Fibroblast of skin of right quadriceps (primary cell): ENCODE data around the gene GRIK4.
"Not testable (repeated sequence)": the region's sequence is repeated elsewhere in the genome, so short reads cannot be mapped to it uniquely, and the experiment has no call there.

Experiments
- DNase-seq: peaks from one replicate; pipeline ENCODE4 v3.0.0-alpha.2; 2013

The GRIK4 gene

DNA sequence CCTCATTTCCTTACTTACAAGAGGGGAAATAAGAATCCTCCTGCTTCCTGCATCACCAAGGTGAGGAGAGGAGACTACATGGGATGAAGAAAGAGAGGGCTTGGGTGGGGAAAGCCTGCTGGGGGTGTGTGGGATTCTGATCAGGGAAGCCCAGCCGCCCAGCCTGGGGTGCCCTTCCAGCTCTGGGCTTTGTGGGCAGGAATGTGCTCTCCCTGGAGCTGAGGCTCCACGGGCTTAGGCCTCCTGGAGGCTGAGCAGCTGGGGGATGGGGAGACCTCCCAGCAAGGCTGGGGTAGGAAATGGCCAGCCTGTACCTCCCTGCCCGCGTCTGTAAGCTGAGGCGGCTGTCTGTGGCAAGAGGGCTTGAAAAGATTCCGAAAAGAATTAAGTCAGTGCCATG is 206.1 kb downstream of the GRIK4 start:
- no peak for DNase-seq

DNA sequence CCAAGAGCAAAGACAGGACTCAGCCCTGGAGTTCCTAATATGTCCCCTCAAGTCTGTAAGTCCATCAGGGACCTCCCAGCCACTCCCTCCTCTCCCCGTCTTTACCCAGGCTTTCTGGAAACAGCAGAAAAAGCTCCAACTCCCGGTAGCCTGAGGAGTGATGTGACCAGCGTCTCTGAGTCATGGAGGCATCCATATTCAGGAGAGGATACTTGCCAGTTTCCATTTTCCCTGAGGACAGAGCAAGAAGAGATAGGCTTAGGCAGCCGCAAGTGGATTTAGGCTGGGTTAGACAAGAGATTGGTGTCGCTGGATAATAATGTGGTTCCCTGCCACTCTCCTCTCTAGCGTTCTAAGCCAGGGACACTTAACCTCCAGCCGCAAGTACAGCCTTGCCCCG is 206.6 kb downstream of the GRIK4 start:
- DNase-seq = no peak

DNA sequence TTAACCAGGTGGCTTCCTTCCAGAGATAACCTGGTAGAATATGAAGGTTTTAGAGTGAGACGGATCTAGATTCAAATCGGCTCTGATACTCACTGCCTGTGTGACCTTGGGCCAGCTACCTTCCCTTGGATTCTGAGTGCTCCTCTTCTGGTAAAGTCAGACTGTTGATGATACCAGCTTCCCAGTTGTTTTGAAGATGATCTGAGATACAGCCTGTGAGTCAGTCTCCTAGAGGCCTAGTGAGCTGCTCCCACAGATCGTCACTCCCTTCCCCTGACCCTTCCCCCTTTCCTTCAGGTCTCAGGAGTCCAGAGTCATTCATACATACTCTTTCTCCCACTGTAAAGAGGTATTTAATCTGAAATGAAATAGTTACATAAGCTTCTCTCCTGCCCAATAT is 207.8 kb downstream of the GRIK4 start:
- peak; percentile 8 for DNase-seq

DNA sequence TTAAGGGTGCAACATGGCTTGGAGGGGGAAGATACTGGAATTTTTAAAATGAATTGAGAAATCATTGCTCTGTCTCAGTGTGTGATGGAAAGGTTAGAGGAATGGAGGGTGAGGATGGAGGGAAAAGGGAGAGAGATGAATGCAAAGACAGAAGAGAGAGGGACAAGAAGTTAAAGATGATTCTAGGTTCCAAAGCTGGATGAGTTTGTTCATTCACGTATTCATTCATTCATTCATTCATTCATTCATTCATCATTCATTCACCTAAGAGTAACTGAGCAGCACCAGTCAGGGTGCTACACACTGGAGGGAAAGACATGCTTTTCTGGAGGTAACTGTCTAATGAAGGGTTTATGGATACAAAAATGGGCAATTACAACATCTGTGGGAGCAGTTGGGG is 209.2 kb downstream of the GRIK4 start:
- DNase-seq = no peak

DNA sequence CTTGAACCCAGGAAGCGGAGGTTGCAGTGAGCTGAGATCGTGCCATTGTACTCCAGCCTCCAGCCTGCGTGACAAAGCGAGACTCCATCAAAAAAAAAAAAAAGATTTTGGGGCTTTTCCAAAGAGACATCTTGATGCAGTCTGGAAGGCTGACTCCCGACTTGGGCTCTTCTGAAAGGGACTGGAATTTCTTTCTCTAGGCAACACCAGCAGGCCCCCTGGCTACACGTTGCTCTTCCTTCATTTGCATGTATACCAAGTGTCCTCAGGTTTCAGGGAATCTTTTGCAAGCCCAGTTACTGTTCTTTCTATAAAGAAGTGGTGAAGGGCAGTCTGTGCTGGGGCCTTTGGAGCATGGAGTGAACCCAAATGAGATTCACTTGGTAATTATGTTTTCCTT is 211.0 kb downstream of the GRIK4 start:
- no peak for DNase-seq

DNA sequence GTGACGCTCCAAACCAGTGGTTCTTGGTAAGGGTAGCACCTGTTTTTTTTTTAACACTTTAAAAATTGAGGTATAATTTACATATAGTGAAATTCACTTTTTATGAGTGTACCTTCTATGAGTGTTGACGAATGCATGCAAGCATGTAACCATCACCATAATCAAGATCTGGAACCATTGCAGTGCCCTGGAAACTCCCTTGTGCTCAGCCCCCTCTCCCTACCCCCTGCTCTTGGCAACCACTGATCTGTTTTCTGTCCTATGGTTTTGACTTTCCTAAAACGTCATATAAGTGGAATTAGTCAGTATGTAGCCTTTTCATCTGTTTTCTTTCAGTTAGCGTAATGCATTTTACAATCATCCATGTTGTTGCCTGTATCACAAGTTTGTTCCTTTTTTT is 212.2 kb downstream of the GRIK4 start:
- no peak for DNase-seq

DNA sequence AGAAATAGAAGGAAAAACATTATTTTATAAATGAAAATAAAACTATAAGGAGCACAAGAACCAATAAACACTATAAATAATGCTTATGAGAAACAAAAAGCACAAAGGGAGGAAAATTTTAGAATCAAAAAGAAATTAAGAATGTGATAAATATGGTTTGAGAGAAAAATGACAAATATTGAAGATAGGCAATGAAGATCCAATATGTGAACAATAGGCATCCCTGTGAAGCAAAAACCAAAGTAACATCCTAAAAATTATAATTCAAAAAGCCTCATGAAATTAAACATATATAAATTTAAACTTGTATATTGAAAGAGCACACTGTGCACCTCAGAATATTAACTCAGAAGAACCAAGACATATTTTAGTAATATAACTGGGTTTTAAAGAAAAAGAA is 216.2 kb downstream of the GRIK4 start:
- DNase-seq = no peak

DNA sequence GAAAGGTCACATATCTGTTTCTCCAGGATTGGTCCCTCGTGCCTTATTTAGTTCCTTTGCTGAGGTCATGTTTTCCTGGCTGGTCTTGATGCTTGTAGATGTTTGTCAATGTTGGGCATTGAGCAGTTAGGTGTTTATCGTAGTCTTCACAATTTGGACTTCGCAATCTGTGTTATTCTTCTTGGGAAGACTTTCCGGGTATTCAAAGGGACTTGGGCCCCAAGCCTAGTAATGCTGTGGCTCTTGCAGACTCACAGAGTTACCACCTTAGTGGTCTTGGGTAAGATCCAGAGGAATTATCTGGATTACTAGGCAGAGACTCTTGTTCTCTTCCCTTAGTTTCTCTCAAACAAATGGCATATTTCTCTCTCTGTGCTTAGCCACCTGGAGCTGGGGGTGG is 223.5 kb downstream of the GRIK4 start:
- DNase-seq = no peak

DNA sequence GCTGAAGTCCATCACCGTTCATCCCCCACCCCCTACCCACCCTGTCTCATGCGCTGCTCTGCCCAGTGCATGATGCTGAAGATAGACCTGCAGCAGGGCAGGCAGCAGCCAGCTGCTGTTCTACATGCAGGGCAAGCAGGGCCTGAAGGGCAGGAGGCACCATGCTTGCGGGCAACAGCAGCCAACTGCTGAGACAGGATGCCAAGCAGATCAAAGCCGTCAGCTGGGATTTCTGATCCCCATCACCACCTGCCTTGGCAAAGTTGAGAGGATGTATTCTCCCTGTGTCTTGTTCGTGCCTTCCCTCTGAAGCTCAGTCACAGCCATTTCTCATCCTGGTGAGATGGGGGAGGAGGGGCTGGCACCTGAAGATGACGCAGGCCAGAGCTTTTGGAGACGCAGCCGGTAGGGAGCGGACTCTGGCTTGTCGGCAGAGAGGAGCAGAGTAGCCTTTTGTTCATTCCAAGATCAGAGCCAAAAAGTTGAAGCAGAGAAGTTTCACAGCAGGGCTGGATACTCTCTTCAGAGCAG is 227.0 kb downstream of the GRIK4 start:
- DNase-seq = no peak

DNA sequence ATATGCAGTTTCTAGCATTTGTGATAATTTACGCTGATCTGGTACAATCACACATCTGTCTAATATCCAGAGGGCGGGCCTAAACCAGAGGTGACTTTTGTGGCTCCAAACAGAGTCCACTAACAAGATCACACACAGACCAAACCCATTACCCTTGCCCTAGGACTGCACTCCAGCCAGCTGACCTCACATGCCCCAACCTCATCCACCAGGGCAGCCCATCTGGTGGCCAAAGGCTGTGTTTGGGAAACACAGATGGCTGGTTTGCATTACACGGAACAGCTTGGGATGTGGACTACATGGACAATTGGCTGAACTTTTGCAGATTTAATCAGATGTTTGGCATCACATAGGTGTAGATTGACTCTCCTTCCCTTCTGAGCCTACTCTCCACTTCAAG is 228.2 kb downstream of the GRIK4 start:
- no peak for DNase-seq

DNA sequence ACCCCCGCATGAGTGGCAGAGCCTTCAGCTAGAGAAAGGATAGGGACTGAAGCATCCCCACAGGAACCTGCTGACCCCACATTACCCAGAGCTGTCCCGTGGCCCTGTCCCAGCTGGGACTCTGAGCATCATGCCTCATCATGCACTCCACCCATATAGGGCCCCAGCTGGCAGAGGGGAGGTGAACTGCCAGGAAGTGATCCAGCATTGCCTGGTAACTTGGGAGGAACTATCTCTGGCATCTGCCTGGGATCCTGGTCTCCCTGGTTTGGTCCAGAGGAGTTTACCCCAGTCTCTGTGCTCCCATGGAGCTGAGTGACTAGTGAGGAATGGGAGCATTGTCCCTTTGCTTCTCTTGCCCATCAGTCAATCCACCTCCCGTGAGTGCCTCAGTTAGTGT is 228.8 kb downstream of the GRIK4 start:
- DNase-seq = no peak

DNA sequence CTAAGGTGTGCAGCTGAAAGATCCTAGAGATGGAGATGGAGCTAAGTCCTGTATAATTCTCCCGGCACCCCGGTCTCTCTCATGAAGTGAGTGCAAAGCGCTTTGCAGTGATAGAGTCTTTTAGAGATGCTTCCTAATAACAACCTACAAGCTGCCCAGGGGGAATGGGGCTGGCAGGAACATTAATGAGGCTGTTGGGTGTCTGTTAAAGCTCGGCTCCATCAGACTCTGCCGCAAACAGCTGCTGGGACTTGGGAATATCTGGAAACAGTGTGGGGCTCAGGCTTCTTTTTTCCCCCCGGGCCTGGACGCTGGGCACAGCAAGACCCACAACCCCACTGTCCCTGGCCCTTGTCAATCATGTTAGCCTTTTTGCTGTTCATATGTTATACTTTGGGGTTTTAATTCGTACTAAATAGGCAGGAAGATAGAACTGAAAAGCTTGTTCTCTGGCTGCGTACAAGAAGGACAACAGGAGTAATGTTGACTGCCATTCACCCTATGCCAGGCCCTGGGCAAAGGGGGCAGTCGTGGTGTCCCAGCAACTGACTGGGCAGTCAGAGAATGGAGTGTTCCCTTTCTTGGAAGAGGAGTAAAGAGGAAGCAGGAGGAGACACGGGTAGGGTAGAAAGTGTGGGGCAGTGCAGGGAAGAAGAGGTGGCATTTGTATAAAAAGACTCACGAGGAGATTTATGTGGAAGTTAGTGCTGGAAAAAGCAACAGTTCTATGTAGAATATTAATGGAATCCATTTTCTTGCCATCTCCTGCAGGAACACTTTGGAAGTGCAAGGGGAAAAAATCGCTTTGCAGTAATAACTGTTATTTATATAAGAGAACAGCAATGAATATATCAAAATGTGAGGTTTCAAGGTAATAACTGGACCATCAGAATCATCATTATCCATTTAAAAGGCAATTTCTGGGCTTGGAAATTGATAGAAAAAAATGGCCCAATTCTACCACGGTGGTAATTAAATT is 232.8 kb downstream of the GRIK4 start:
- no peak for DNase-seq

DNA sequence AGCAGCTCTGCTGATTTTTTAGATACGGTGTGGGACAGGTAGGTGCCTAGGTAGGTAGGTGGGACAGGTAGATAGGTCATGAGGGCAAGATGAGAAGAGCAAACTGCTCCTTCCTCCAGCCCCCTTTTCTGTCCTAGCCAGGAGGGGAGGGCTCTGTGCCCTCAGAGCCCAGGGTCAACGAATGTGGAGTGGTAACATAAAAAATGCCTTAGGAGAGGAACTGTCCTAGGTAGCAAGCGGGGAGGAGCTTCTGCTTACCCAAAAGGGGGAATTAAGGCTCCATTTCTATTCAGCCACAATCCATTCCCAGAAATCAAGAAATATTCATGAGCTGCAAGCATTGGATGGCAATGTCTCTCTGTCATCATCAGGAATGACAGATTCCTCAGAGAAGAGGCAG is 234.8 kb downstream of the GRIK4 start:
- no peak for DNase-seq

DNA sequence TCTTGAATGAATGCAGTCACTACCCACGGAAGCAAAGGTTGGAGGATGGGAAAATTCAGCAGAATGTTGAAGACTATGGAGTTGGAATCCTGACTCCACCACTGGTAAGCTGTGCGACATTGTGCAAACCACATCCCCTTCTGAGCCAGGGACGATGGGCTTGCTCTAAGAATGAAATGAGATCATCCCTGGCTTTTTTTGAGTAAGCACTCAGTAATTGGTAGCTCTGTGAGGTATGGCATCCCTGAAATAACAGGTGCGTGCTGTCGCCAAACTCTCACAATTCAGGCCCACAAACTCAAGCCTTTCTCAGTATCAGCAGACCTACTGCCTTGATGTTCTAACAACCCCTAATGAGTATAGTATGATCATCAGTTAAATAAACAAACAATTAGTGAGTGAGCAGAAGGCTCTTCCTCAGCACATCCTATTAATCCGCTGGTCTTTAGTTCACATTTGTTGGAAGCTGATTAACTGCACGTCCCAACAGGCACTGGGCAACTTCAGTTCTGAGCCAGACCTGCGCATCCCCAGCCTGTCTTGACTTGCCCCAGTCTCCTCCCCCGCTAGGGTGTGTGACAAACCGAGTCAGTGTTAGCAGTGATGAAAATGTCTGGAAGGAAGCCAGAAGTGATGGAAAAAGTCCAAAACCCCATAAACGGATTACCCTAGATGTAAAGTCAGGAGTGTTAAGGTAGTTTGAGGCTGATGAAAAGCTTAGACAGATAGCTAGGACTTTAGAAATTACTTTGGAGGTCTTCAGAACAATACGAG is 235.5 kb downstream of the GRIK4 start:
- DNase-seq = no peak

DNA sequence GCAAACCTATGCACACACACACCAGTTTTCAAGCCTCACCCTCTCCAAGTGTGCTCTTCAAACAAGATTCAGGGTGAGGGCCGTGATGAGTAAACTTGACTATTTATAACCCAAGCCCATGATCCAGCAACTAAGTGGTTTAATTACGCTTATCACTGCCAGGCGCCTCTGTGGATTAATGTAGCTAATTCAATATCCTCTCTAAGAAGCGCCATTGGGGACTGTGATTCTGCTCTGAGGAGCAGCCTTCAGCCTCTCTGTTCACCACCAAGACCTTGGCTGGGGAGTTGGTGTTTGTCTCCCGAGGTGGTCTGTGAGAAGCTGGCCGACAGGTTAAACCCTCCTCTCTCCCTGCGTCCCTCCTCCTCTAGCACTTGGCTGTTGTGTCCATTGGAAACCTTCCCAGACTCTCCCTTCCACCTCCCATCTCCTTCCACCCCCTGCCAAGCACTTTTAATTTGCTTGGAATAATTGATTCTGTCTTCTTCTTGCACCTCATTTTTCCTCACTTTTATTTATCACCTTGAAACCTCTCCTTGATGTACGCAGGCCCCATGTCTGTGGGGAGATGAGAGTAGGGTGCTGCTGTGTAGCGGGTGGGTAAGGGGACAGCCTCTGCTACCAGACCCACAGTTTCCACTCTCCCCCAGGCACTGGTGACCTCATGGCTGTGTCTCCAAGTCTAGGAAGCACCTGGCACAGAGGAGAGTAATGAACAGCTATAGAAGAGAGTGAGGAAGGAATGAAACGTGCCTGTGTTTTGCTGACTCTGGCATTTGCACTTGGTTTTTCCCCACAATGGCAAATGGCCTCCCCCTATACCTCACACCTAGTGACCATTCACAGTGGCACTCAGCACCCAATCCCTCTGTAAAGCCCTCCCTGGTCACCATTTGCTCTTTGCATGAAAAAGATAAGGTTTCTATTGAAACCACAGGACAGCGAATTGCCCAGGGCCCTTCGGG is 236.6 kb downstream of the GRIK4 start:
- DNase-seq = no peak

DNA sequence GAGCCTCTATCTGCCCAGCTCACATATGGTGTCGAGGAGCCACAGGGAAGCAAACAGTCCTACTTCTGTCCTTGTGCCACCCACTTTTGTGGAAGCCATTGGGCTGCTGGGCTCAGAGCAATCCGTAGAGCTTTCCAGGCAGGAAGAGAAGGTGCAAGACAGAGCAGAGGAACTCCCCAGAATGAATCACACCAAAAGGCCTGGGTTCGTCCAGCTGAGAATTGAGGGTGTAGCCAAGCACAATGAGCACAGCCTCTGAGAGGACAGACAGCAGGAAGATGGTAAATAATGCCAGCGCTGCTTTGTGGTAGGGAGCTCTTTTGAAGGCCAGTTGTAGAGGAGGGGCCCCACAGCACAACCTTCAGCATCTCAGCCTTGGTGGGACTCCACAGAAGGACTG is 237.8 kb downstream of the GRIK4 start:
- no peak for DNase-seq

DNA sequence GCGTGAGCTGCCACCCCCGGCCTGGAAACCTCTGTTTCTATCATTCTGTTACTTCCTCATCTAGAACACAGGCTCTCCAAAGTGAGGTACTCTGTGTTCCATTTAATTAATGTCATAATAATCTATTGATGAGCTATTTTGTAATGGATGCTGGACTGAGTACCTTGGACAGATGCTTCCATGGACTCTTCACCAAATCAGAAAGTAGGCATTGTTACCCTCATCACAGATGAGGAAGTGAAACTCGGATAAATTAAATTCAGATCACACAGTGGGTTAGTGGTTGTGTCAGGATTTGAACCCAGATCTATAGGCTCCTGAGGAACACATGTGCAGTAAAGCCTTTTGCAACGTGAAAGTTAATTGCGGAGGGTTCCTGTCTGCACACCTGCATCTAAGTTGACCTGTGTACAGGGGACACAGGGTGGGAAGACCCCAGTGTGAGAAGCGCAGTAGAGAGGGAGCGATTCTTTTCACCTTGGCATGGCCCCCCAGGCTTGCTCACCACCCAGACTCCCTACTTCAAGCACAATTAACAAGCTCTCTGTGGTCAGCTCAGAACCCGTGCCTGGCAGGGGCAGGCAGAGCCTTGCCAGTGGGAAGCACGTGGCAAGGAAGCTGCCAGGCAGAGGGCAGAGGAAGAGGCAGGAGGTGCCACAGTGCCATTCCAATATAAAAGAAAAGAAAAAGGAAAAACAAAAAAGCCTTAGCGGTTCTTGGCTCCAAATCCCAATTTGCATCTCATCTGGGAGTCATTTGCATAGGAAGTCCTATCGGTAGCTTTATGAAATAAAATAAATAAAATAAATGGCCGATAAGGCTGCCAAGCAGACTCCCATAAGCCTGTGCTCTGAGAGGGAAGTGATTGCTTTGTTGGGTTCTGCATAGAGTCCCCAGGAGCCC is 239.3 kb downstream of the GRIK4 start:
- DNase-seq = no peak

DNA sequence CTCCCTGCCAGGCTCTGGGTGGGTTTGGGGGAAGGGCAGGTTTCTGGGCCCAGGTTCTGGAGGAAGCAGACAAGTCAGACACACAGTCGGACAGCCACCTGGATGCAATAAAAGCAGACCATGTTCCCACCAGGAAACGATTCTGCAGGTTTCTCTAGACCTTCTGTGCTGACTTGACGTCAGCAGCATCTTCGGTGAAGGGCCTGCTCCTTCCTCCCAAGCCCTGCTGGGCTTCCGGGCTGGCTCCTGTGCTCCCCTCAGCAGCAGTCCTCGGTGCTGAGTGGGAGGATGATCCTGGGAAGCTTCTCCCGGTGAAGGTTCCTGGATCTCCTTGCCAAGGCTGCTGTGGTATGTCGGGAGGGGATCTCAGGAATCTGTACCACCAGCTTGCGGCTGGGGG is 240.0 kb downstream of the GRIK4 start:
- DNase-seq = no peak

DNA sequence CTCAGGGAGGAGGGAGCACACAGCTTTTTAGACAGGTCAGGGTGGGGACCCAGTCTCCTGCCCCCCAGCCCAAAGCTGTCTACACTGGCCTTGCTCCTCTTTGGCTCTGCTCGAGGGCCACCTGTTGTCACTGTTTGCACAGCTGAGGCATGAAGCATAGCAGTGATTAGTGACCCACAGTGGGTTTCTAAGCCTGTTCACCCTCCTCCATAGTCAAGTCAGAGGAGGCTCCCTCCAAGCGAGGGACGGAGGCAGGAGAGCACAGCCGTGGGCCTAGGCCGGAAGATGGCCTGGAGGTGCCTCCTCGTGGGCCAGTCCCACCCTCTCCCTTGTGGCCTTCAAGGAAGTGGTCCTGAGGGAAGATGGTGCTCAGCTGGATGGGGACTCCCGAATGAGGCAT is 241.1 kb downstream of the GRIK4 start:
- no peak for DNase-seq

DNA sequence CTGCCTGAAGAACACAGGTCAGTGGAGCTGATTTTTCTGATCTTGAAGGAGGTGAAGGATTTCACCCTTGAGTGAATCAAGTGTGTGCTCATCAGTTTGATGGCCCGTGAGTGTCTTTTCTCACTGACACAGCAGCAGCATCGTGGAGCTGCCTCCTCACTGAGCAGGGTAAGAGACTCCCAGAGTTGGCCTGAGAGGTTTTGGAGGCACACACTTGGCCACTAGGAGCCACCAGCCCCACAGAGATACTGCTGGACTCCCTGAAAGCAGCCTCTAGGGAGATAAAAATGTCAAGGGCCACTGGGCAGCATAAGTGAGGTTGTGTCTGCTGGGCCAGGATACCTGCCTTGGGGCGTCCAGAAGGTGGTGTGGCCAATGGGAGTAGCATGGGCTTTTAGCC is 245.4 kb downstream of the GRIK4 start:
- no peak for DNase-seq

DNA sequence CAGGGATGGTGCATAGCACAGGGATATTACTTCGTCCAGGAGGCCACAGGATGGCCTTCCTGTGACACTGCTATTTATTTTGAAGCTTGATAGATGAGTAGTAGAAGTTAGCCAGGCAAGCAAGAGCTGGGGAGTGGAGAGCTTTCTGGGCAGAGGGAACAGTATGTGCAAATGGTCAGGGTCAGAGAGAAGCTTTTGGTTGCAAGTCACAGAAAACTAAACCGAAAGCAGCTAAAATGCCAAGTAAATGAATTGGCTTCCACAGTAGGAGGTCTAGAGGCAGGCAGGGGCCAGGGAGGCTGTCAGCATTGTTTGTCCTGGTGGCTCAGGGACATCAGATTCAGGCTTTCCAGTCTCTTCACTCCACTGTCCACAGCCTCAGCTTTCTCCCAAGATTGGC is 247.5 kb downstream of the GRIK4 start:
- DNase-seq = no peak

DNA sequence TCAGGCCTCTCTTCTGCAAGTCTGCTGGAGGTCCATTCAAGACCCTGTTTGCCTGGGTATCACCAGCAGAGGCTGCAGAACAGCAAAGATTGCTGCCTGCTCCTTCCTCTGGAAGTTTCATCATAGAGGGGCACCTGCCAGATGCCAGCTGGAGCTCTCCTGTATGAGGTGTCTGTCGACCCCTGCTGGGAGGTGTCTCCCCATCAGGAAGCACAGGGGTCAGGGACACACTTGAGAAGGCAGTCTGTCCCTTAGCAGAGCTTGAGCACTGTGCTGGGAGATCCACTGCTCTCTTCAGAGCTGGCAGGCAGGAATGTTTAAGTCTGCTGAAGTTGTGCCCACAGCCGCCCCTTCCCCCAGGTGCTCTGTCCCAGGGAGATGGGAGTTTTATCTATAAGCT is 254.2 kb downstream of the GRIK4 start:
- not testable (repeated sequence) for DNase-seq
